A673 (cell line): ENCODE results near the gene PCDHGB1.

Experiments used
- CTCF ChIP-seq: fragments of 300-800, 200-600 bp; sonication (generic); conservative IDR thresholded peaks from 2 replicates; pipeline ENCODE4 v1.5.1; 2017; ENCODE audit warnings: low read depth, mild to moderate bottlenecking, antibody characterized with exemption, low read length, moderate library complexity, mixed read lengths
- EZH2 ChIP-seq: fragments of 200-600 bp; sonication (generic); IDR thresholded peaks from 2 replicates; pipeline ENCODE4 v1.6.1; 2017; ENCODE audit warnings: borderline replicate concordance, low read depth, mild to moderate bottlenecking, mixed read lengths, antibody characterized with exemption, low read length; ENCODE audit not compliant: poor library complexity, severe bottlenecking

- peak; percentile 69 for TF ChIP-seq CTCF
- no peak for TF ChIP-seq EZH2
These were observed 23.9 kb downstream of the PCDHGB1 start, which contains the start of gene PCDHGA6 for GRCh38 chr5:141373673-141374317.
